Liver (tissue), 9 donors: ENCODE results near the gene POFUT1. TPM values are rescaled to one million over a fixed set of nuclear protein-coding genes. Genes with fewer than 3 reads are reported as not detected.

Experiments
- DNase-seq: peaks from one replicate; pipeline ENCODE4 v3.0.0-alpha.2; 2017; ENCODE audit warnings: low spot score
- H3K27ac ChIP-seq, 2 donors: one replicate each; pipeline ENCODE4 v1.7.0; 2013; ENCODE audit warnings: inconsistent platforms in 2 of 2, low read length in 2 of 2, control low read depth in 1 of 2, low read depth in 1 of 2, mild to moderate bottlenecking in 1 of 2
- H3K27me3 ChIP-seq, 4 donors: one replicate each; pipeline versions ENCODE4 v1.6.1 to v1.7.0; 2013; ENCODE audit warnings: low read length in 3 of 4, inconsistent platforms in 1 of 4, mild to moderate bottlenecking in 1 of 4, moderate library complexity in 1 of 4; ENCODE audit not compliant: control insufficient read depth in 4 of 4, insufficient read depth in 4 of 4
- H3K36me3 ChIP-seq, 4 donors: one replicate each; pipeline versions ENCODE4 v1.6.1 to v1.7.0; 2013; ENCODE audit warnings: low read length in 3 of 4, mild to moderate bottlenecking in 3 of 4, low read depth in 1 of 4, moderate library complexity in 1 of 4; ENCODE audit not compliant: control insufficient read depth in 4 of 4, insufficient read depth in 3 of 4
- H3K4me1 ChIP-seq, 4 donors: one replicate each; pipeline versions ENCODE4 v1.6.1 to v1.7.0; 2013; ENCODE audit warnings: low read length in 3 of 4, mild to moderate bottlenecking in 3 of 4, moderate library complexity in 1 of 4; ENCODE audit not compliant: control insufficient read depth in 4 of 4, insufficient read depth in 4 of 4
- H3K4me3 ChIP-seq, 3 donors: one replicate each; pipeline versions ENCODE4 v1.6.1 to v1.7.0; 2013; ENCODE audit warnings: low read length in 3 of 3, control low read depth in 1 of 3, low read depth in 1 of 3, mild to moderate bottlenecking in 1 of 3
- H3K9ac ChIP-seq, 2 donors: one replicate each; pipeline ENCODE4 v1.7.0; 2013; ENCODE audit warnings: low read length in 2 of 2, mild to moderate bottlenecking in 2 of 2, moderate library complexity in 2 of 2, control low read depth in 1 of 2, low read depth in 1 of 2
- H3K9me3 ChIP-seq, 4 donors: one replicate each; pipeline versions ENCODE4 v1.6.1 to v1.7.0; 2013; ENCODE audit warnings: low read length in 3 of 4; ENCODE audit not compliant: control insufficient read depth in 4 of 4
- FOXA1 ChIP-seq: IDR thresholded peaks from 2 replicates; pipeline ENCODE4 v1.6.1; 2016; ENCODE audit warnings: antibody characterized with exemption
- FOXA2 ChIP-seq: IDR thresholded peaks from 2 replicates; pipeline ENCODE4 v1.6.1; 2016; ENCODE audit warnings: antibody characterized with exemption
- RAD21 ChIP-seq, 2 donors: IDR thresholded peaks; 2 replicates each; pipeline ENCODE4 v1.6.1; 2016; ENCODE audit warnings: antibody characterized with exemption in 2 of 2, mild to moderate bottlenecking in 2 of 2
- SP1 ChIP-seq: IDR thresholded peaks from 2 replicates; pipeline ENCODE4 v1.6.1; 2018; ENCODE audit warnings: antibody characterized with exemption, mild to moderate bottlenecking
- TAF1 ChIP-seq: conservative IDR thresholded peaks from 2 replicates; pipeline ENCODE4 v1.6.1; 2016; ENCODE audit warnings: antibody characterized with exemption, mild to moderate bottlenecking
- YY1 ChIP-seq: IDR thresholded peaks from 2 replicates; pipeline ENCODE4 v1.6.1; 2016; ENCODE audit warnings: antibody characterized with exemption, mild to moderate bottlenecking
- WGBS: extraction: QIAGEN DNeasy Blood & Tissue Kit; methylation state at CpG from one replicate; pipeline ENCODE4 v1.1.7; 2013; 5-methylcytosine and 5-hydroxymethylcytosine counted together
- polyA plus RNA-seq, 2 donors: library from polyadenylated mRNA; stranded (reverse) in 1 of 2; unstranded in 1 of 2; fragments of 200-250 nt in 1 of 2; fragments of >200 nt in 1 of 2; fragmentation: Nextera tagmentation in 1 of 2; extraction: Ambion mirVana in 1 of 2; gene quantifications; one replicate each; pipeline versions ENCODE4 v1.2.1 to v1.2.3, GENCODE V29; 2013 to 2015
- total RNA-seq, 2 donors: library from RNA; depleted of rRNA; stranded (reverse); fragments of >200 nt; gene quantifications; one replicate each; pipeline ENCODE4 v1.2.3, GENCODE V29; 2014
- TF ChIP-seq, protein P1 (sequence below): IDR thresholded peaks from 2 replicates; pipeline ENCODE4 v1.6.1; 2016; ENCODE audit warnings: antibody characterized with exemption, mild to moderate bottlenecking
- TF ChIP-seq, protein P2 (sequence below): fragments of 150-350 bp; IDR thresholded peaks from 2 replicates; pipeline ENCODE4 v1.5.1; 2017; ENCODE audit warnings: improper control_type of control experiment, low read depth, low read length; ENCODE audit not compliant: missing input control
- donor health status: healthy.
- donor health status: healthy.
- donor health status: healthy.
- donor health status: healthy.
- donor health status: healthy.

POFUT1 gene
- total and polyA plus RNA-seq, 4 donors, result 14.6 to 43.3 (median 24.8) TPM

DNA sequence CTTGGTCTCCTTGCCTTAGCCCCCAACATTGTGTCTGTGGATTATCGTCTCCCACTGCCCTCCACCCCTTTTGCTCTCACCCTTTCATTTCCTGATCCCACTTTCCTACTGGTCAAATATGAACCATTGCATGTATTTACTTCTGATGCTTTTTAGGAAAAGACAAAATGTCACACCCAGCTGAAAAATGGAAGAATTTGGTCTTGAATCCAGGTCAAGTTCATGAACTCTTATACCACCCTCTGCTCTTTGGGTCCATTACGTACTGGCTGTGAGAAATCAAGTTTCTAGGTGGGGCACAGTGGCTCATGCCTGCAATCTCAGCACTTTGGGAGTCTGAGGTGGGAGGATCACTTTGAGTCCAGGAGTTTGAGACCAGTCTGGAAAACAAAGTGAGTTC is 54.0 kb downstream of the POFUT1 start:
- Histone ChIP-seq H3K9ac (no peak overlapping the region), H3K4me3 (no peak overlapping the region), H3K9me3 (no peaks in the 10 kb centered on the region), H3K27ac (no peak overlapping the region), H3K27me3 (no peaks in the 10 kb centered on the region), H3K4me1 (peaks cover 0 to under 1% (median 0%) of the 10 kb centered on the region in 4 donors), H3K36me3 (no peaks in the 10 kb centered on the region)
- 90% methylated on average over 2 of the region's 2 CpGs for WGBS
- DNase-seq, result no peak
- TF ChIP-seq, protein P1, sequence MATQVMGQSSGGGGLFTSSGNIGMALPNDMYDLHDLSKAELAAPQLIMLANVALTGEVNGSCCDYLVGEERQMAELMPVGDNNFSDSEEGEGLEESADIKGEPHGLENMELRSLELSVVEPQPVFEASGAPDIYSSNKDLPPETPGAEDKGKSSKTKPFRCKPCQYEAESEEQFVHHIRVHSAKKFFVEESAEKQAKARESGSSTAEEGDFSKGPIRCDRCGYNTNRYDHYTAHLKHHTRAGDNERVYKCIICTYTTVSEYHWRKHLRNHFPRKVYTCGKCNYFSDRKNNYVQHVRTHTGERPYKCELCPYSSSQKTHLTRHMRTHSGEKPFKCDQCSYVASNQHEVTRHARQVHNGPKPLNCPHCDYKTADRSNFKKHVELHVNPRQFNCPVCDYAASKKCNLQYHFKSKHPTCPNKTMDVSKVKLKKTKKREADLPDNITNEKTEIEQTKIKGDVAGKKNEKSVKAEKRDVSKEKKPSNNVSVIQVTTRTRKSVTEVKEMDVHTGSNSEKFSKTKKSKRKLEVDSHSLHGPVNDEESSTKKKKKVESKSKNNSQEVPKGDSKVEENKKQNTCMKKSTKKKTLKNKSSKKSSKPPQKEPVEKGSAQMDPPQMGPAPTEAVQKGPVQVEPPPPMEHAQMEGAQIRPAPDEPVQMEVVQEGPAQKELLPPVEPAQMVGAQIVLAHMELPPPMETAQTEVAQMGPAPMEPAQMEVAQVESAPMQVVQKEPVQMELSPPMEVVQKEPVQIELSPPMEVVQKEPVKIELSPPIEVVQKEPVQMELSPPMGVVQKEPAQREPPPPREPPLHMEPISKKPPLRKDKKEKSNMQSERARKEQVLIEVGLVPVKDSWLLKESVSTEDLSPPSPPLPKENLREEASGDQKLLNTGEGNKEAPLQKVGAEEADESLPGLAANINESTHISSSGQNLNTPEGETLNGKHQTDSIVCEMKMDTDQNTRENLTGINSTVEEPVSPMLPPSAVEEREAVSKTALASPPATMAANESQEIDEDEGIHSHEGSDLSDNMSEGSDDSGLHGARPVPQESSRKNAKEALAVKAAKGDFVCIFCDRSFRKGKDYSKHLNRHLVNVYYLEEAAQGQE, result no peak
- TF ChIP-seq YY1, result no peak
- no peak for TF ChIP-seq FOXA1

DNA sequence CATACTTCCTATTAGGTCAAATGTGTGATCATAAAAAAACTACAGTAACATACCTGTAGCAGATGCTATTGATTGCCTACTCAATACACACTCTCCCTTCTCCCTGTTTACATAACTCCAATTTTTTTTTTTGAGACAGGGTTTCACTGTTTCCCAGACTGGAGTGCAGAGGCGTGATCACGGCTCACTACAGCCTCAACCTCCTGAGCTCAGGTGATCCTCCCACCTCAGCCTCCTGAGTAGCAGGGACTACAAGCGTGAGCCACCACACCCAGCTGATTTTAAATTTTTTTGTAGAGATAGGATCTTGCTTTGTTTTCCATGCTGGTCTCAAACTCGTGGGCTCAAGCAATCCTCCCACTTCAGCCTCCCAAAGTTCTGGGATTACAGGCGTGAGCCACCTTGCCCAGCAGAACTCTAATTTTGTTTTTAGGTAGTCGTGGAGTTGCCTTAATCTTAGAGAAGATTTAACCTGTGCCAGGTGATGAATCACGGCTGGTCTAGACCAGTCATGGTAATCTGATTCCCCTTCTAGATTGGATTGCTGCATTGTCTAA is 55.8 kb downstream of the POFUT1 start:
- no peaks in the 10 kb centered on the region for H3K9me3 ChIP-seq
- H3K9ac ChIP-seq, result no peak overlapping the region
- no peaks in the 10 kb centered on the region for H3K27me3 ChIP-seq
- H3K36me3 ChIP-seq, result no peaks in the 10 kb centered on the region
- H3K4me1 ChIP-seq, result peaks cover 0 to 5% (median 4%) of the 10 kb centered on the region in 4 donors
- H3K4me3 ChIP-seq, result no peak overlapping the region
- DNase-seq, result no peak
- TF ChIP-seq YY1 (no peak), FOXA2 (no peak), FOXA1 (no peak), RAD21 (IDR thresholded peaks at IDR 0.05) (no peak), SP1 (no peak), TAF1 (no peak)
- TF ChIP-seq, protein P2, sequence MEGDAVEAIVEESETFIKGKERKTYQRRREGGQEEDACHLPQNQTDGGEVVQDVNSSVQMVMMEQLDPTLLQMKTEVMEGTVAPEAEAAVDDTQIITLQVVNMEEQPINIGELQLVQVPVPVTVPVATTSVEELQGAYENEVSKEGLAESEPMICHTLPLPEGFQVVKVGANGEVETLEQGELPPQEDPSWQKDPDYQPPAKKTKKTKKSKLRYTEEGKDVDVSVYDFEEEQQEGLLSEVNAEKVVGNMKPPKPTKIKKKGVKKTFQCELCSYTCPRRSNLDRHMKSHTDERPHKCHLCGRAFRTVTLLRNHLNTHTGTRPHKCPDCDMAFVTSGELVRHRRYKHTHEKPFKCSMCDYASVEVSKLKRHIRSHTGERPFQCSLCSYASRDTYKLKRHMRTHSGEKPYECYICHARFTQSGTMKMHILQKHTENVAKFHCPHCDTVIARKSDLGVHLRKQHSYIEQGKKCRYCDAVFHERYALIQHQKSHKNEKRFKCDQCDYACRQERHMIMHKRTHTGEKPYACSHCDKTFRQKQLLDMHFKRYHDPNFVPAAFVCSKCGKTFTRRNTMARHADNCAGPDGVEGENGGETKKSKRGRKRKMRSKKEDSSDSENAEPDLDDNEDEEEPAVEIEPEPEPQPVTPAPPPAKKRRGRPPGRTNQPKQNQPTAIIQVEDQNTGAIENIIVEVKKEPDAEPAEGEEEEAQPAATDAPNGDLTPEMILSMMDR, result no peak
- TF ChIP-seq, protein P1, result no peak
- 73% methylated on average over 7 of the region's 7 CpGs for WGBS
- H3K27ac ChIP-seq, result no peak overlapping the region
